Fibroblast of upper back skin (primary cell): ENCODE results near the gene TTI1.

Source experiments
- DNase-seq: peaks from one replicate; pipeline ENCODE4 v3.0.0-alpha.2; 2013

Gene TTI1

DNA sequence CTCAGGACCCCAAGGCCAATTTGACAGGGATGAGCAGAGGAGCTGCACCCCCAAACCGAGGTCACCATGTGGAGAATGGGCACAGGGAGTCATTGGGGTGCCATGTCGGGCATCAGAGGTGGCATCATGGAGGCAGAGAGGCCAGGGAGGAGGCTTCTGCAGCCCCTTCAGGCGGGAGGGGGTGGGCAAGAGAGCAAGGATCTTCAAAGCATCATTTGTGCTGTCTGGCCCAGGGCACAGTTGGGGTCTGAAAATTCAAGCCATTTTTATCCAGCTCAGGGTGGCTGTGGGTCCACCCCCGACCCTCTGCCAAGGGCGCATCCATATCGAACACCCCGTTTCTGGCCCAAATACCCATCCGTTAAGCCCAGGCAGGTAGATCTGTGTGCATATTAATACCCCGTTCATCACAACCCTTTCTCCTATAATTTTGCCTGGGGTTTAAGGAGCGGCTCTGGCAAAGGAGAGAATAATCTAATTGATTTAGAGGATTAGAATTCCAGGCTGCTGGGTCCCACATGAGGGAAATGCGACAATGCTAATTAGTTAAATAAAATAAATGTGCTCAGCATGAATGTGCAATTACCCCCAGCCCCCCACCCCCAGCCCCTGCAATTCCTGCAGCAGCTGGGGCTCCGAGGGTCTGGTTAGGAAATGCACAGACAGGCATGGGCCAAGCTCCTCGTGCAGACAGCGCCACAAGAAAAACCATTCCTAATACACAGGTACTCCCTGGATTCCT lies 98.5 kb downstream of the TTI1 start:
- DNase-seq, result no peak

DNA sequence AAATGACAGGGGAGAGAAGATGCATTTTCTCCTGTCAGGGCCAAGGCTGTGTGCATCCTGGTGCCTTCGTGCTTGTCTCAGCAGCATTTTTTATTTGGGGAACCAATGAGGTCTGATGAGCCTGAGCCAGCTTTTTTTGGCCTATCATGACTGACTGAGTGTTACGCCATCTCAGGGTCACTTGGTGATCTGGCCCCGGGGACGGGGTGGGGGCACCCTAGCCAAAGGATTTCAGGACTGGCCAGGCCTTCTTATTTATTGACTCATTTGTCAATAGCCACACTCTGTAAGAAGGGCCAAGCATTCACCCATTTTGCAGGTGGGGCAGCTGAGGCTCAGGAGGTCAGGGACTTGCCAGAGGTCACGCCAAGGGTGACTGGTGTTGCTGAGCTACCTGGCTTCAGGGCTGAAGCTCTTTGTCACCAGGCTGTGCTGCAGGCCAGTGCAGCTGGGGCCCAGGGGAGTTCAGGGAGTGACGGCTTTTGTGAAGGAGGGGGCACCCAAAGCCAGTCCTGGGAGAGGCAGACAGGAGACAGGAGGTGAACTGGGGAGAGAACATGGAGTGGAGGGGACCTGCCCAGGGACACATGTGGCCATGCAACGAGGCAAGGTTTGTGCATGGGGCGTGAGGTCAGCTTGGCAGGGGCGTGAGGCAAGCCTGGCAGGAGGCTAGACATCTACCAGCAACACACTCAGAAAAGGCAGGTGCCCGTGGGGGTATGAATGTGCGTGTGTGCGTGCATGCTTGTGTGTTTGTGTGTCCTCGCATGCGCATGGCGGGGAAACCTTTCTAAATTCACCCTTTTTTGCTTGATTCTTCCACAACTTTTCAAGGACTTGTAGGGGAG lies 99.2 kb downstream of the TTI1 start:
- DNase-seq, result no peak
